ENCODE data around the gene NAALADL2.
"Not testable (repeated sequence)": the region's sequence is repeated elsewhere in the genome, so short reads cannot be mapped to it uniquely, and the experiment has no call there.

The NAALADL2 gene

DNA sequence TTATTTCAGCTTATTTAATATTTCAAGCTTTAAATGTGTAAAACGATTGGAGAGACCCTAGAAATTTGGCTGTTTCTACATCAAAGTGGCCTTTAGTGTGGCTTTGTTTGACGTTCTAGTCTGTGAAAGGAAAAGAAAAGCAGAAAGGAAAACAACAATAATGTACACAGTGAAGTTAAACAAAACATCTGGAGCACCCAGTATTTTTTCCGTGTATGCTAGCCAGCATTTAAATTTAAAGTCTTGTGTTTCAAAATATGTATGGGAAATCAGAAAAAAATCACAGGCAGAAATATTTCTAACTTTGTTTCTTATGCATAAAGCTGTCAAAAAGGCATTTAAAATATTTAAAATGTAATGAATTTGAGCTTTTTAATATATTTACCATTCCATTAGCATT is 218.1 kb downstream of the NAALADL2 start:
- DNase-seq, result no peak

DNA sequence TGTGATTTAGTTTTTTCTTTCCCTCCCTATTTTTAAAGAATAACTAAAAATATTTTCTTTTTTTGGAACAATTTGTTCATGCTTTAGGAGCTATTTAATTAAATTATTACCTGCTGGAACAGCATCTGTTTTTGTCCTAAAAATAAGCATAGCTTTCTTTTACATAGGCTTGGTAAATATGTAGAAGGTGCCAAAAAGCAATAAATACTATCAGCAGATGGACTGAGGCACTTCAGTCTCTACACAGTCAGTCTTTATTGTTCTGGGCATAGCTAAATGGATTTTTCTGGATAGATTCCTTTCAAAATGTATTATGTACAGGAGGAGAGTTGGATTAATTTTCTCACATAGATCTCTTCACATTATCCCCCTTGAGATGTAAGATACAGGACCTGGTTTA is 223.5 kb downstream of the NAALADL2 start:
- DNase-seq, result peak; percentile 62

DNA sequence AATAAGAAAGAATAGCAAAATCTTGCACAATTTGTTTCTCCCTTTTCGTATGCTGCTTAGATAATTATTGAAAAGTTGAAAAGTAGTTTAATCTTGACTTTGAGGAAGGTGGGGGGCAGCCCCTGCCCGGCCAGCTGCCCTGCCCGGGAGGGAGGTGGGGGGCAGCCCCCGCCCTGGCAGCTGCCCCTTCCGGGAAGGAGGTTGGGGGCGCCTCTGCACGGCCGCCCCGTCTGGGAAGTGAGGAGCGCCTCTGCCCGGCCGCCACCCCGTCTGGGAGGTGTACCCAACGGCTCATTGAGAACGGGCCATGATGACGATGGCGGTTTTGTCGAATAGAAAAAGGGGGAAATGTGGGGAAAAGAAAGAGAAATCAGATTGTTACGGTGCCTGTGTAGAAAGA is 228.0 kb downstream of the NAALADL2 start:
- DNase-seq, result not testable (repeated sequence)

DNA sequence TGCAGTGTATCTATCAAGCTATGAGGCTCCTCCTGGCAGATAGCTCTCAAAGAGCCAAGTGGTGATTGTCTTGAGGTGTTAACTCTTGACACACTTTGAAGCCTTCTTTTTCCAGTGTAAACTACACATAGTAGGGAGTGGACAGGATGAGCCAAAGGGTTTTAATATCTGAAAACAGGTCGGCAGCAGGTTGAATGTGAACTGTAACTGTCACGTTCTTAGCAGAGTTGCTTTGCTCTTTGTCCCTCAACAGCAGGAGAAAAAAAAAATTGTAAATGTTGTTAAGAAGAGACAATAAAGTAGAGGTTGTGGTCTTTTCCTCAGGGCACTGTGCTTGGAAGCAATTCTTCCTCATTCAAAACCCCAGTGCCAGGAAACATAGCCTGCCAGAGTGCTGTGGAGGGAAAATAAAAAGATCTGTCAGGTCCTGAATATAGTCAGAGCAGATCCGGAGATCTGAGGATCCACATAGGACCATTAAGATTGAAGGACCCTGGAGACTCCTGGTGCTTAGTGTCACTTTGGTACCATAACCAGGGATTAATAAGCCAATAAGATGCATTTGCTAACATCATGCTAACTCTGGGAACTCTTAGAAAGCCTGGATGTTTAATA is 229.7 kb downstream of the NAALADL2 start:
- no peak for DNase-seq

DNA sequence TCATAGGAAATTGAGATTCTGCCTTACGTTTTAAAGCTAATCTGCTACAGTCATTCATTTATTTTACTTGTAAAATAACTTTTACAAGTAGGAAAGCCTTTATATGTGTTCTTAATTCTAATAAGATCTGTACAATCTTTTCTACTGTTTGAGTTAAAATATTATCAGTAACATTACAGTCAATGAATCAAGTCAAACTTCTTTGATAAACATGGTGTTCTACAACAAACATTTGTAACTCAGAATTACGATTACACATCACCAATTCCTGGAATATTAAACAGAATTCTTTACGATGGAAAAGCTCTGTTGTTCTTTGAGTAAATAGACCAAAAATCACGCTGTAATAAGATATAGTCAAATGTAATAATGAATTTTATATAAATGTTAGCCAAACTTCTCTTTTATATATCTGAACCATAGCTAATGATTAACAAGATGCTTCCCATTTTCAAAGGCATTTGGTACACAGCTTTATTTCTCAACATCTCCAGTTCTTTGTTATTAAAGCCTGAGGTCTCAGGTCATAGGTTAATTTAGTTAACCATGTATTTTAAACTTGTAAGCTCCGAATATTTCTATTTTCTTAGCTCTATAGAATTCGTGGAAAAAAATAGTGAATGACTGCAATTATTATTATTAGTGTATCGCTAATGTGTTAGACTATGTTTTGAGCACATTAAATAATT is 232.4 kb downstream of the NAALADL2 start:
- DNase-seq, result no peak

- no peak for DNase-seq
Observed at GRCh38 chr3:175093748-175094147, 234.6 kb downstream of the NAALADL2 start.

- no peak for DNase-seq
Observed at GRCh38 chr3:175094344-175094743, 235.2 kb downstream of the NAALADL2 start.

GRCh38 chr3:175098644-175099043 is 239.5 kb downstream of the NAALADL2 start:
- DNase-seq, result no peak

GRCh38 chr3:175102161-175102560 is 243.0 kb downstream of the NAALADL2 start:
- no peak for DNase-seq

GRCh38 chr3:175103298-175103697 is 244.2 kb downstream of the NAALADL2 start:
- DNase-seq, result no peak

DNA sequence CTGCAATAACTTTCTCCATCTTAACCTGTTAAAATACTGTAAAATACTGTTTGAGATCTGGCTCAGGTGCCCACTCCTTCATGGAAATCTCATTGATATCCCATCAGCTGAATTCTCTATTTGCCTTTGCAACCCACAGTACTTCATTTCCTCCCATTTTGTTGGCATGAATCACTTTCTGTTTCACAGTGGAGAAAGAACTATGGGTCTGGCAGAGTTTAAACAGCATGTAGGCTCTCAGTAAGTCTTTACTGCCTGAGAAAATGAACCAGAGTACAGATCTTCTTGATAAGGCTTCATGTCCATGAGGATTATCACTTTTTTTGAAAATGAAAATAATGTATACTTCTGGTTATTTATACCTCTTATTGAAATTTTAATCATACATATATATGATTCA is 245.9 kb downstream of the NAALADL2 start:
- no peak for DNase-seq

DNA sequence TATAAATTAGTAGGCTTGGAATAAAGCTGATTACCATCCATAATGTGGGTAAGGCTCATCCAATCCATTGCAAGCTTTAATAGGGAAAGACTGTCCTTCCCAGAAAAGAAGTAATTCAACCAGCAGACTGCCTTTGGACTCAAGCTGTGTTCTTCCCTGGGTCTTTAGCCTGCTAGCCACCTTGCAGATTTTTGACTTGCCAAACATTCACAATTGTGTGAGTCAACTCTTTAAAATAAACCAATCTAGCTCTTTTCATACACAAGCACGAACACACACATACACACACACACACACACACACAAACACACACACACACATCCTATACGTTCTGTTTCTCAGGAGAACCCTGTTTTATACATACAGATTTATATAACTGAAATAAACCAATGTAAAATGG is 248.1 kb downstream of the NAALADL2 start:
- no peak for DNase-seq

- DNase-seq, result no peak
Observed at GRCh38 chr3:175107995-175108394, 248.9 kb downstream of the NAALADL2 start.

DNA sequence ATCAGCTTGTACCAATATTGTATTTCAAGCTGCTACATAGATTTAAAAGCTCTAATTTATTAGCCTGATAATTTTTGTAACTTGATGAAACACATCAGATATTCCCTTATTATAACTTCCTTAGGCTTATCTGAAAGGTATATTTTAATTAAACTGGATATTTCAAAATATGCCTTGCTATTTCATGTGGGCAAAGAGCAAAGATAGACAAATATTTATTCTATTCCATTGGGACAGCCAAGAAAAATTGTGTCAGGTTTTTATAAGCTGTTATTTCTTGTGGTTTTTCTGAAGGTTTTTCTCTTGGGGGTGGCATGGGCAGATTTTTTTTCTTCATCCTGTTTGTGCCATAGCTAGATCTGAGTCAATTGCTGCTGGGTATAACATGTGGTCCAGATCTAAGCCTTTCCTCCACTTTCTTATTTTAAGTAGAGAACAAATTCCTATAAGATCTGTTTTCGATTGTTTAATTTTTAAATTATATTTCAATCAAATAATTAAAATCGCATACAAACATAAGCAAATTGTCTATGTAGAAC is 249.5 kb downstream of the NAALADL2 start:
- no peak for DNase-seq

- no peak for DNase-seq
Observed at GRCh38 chr3:175111036-175111435, 251.9 kb downstream of the NAALADL2 start.

- DNase-seq, result no peak
Observed at GRCh38 chr3:175118382-175118941, 259.3 kb downstream of the NAALADL2 start.

DNA sequence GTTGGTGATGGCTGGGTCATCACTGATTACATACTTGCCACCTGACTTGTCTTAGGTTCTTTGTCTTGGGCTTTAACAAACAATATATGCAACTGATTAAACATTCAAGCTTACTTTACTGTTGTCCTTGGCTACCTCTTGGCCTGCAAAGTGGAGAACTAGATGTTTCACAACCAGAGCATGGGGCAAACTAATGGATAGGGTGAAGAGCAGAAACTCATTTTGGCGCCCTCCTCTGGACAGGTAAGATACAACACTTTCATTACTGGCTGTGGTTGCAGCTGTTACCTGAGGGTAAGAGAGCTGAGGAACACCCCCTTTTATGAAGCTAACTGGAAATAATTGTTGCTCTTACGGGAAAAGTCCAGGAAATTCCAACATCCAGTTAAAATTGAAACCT is 262.1 kb downstream of the NAALADL2 start:
- no peak for DNase-seq

GRCh38 chr3:175127075-175127662 is 268.0 kb downstream of the NAALADL2 start:
- DNase-seq, result no peak

GRCh38 chr3:175129126-175129525 is 270.0 kb downstream of the NAALADL2 start:
- no peak for DNase-seq

DNA sequence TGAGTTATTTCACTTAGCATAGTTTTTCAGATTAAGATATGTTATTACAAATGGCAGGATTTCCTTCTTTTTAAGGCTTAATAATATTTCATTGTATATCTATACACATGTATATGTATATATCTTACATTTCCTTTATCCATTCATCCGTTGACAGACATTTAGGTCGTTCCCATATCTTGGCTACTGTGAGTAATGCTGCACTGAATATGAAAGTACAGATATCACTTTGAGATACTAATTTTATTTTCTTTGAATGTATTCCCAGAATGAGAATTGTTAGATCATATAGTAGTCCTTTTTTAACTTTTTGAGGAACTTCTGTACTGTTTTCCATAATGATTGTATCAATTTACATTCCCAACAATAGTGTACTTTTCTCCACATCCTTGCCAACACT is 270.4 kb downstream of the NAALADL2 start:
- no peak for DNase-seq

- DNase-seq, result not testable (repeated sequence)
Observed at GRCh38 chr3:175131866-175132265, 272.7 kb downstream of the NAALADL2 start.

- not testable (repeated sequence) for DNase-seq
Observed at GRCh38 chr3:175132706-175133105, 273.6 kb downstream of the NAALADL2 start.

- no peak for DNase-seq
Observed at GRCh38 chr3:175144368-175144767, 285.2 kb downstream of the NAALADL2 start.

GRCh38 chr3:175146258-175146657 is 287.1 kb downstream of the NAALADL2 start:
- DNase-seq, result no peak
